ENCODE data around the gene DCC.

The DCC gene

GRCh38 chr18:52572036-52573000 is 232.3 kb downstream of the DCC start:
- no peak overlapping the region for H3K4me3 ChIP-seq (ENCODE audit: low read depth, low read length)
- DNase-seq (ENCODE audit: low read depth, low spot score) = no peak
- no peak for TF ChIP-seq CTCF (IDR thresholded peaks at IDR 0.05; ENCODE audit: insufficient read depth, low read length, missing control alignments)
- CTCF ChIA-PET = no interaction called here
- POLR2A ChIA-PET = no interaction called here

DNA sequence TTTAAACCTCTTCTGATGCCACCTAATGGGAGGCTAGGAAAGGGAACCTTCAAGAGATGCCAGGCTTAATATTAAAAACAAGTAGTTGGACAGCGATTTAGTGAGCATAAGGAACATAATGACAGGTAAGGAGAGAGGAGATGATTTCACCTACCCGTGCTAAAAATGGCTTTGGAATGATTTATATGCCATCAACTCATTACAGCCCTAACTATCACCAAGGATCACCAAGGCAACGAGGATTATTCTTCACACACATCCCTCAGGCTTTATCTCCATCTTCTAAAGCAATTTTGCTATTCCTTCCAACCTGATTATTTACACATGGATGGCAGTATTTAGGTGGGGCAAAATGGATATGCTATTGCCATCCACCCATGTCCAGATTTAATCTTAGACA is 237.8 kb downstream of the DCC start:
- ChIA-PET POLR2A (no interaction called here), CTCF (no interaction called here)
- no peak for DNase-seq (ENCODE audit: low read depth, low spot score)
- no peak overlapping the region for H3K4me3 ChIP-seq (ENCODE audit: low read depth, low read length)
- no peak for TF ChIP-seq CTCF (IDR thresholded peaks at IDR 0.05; ENCODE audit: insufficient read depth, low read length, missing control alignments)

DNA sequence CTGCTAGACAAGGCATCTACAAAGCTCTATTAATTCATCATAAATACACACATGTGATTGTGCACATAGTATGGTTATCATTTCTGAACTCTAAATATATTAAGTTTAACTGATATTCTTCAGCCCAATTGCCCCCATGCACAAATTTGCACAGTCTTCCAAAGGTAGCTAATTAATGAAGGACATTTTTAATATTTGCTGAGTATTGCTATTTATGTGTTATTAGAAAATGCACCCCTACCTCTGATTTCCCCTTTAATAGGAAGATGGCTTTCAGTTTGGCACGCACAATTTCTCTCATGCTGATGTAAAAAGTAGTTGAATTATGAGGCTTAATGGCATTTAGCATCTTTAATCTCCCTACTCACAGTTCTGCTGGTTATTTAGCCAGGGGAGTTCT is 242.1 kb downstream of the DCC start:
- ChIA-PET CTCF (interaction anchor here (1.3 kb wide), 1 partner anchor 12 kb away, joined by 3 read pairs; no protein-coding TSS in a partner anchor), POLR2A (no interaction called here)
- TF ChIP-seq CTCF (IDR thresholded peaks at IDR 0.05; ENCODE audit: insufficient read depth, low read length, missing control alignments) = no peak
- H3K4me3 ChIP-seq (ENCODE audit: low read depth, low read length) = no peak overlapping the region
- no peak for DNase-seq (ENCODE audit: low read depth, low spot score)

- ChIA-PET POLR2A (no interaction called here), CTCF (interaction anchor here (1.3 kb wide), 1 partner anchor 12 kb away, joined by 3 read pairs; no protein-coding TSS in a partner anchor)
- no peak for DNase-seq (ENCODE audit: low read depth, low spot score)
- no peak overlapping the region for H3K4me3 ChIP-seq (ENCODE audit: low read depth, low read length)
- no peak for TF ChIP-seq CTCF (IDR thresholded peaks at IDR 0.05; ENCODE audit: insufficient read depth, low read length, missing control alignments)
Observed at GRCh38 chr18:52582516-52582915, 242.5 kb downstream of the DCC start.

- POLR2A ChIA-PET = interaction anchor here (0.9 kb wide), 1 partner anchor 19 kb away, joined by 4 read pairs; no protein-coding TSS in a partner anchor
Observed at GRCh38 chr18:52588931-52589330, 248.9 kb downstream of the DCC start.

More at GRCh38 chr18:52588931-52589330, 248.9 kb downstream of the DCC start:
- CTCF ChIA-PET = no interaction called here
- TF ChIP-seq CTCF (IDR thresholded peaks at IDR 0.05; ENCODE audit: insufficient read depth, low read length, missing control alignments) = no peak
- H3K4me3 ChIP-seq (ENCODE audit: low read depth, low read length) = no peak overlapping the region
- DNase-seq (ENCODE audit: low read depth, low spot score) = peak; percentile 34
